ENCODE measurements around the gene CATSPERZ.
A peak's percentile ranks its signal among the peaks of the same experiment; 100 is the strongest.

Gene CATSPERZ, protein sequence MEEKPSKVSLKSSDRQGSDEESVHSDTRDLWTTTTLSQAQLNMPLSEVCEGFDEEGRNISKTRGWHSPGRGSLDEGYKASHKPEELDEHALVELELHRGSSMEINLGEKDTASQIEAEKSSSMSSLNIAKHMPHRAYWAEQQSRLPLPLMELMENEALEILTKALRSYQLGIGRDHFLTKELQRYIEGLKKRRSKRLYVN

DNA sequence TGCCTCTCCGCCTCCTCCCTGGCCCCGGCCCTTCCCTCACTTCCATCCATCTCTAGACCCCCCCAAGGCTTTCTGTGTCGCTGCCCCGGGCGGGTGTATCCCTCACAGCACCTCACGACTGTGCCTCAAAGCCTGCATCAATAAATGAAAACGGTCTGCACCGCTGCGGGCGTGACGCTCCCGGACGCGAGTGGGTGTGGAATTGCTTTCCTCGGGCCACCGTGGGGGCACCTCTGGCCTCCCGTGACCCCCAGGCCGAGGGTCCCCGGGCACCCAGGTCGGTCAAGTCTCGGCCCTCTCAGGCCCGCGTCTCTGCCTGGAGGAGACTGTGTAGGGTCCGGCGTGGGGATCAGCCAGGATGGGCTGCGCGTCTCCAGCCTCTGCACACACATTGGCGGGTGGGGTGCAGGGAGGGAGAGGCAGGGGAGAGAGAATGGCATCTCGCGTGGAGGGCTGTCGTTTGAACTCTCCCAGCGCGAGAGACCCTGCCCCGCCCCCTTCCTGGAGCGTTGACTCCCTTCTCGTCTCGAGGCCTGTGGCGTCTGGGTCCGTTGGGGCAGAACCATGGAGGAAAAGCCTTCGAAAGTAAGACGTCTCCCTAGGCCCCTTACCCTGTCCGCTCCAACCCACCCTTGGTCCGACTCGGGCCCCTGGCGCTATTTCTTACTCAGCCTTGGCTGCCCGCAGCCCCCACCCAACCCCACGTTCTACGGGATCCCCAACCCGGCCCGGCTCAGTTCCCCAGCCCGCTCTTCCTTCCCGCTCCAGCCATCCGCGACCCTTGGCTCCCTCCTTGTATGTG lies at the start of gene CATSPERZ:
TSS of gene CATSPERZ (plus strand) at position 512 of the 802 bp plus-strand sequence. CDS start at position 565, 53 bp downstream.
- DNase-seq: no peak

DNA sequence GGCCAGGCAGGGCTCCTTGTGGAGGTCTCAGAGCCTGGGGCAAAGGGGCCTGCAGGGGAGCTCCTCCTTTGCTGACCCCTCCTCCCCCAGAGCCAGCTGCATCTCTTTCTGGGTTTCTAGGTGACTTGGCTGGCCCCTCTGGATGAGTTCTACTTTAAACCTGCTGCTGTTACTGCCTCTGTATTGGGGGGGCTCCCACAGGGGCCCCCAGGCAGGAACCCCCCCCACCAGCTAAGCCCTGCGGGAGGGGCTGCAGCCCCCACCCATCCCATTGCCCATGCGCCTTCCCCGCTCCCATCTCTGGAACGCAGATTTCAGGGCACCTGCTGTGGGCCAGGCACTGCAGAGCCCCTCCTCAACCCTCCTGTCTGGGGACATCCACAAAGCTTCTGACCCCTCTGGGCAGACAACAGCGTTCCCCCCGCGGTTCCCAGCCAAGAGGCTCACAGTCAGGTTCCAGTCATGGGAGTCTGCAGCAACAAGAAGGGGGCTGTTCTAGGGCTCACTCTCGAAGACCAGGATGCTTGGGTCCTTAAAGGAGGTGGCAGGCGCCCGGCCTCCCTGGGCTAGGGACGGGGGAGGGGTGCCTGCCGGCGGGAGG lies 49.6 kb upstream of the CATSPERZ start:
- no peak for DNase-seq

DNA sequence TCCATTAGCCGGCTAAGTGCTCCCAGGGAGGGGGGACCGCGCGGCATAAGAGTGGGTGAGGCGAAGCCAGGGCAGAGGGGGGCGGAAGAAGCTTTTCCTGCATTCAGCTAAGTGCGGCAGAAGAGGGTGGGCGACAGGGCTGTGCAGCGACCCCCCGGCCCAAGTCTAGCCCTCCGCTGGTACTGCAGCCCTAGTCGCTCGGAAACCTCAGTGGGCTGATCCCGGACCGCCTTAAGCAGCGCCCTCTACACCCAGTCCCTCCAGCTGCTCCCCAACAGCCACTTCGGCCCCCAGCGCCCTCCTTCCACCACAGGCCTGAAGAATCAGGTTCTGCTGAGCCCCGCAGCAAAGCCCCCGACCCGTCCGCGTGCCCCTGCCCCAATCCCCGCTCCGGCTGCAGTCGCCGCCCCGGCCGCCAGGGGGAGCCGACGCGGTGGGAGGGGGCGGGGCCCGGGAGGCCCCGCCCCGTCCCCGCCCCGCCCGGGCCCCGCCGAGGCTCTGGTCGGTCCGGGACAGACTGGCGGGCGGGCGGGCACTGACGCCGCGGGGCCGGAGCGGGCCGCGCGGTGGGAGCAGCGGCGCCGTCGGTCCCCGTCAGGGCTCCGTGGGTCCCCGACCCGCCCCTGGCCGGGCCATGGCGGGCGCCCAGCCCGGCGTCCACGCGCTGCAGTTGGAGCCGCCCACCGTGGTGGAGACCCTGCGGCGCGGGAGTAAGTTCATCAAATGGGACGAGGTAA lies 49.0 kb upstream of the CATSPERZ start, which contains the start of gene PLCB3:
TSS of gene PLCB3 (plus strand) at position 515 of the 737 bp plus-strand sequence. CDS start at position 635, 120 bp downstream.
- peak; percentile 57 to 68 for DNase-seq

DNA sequence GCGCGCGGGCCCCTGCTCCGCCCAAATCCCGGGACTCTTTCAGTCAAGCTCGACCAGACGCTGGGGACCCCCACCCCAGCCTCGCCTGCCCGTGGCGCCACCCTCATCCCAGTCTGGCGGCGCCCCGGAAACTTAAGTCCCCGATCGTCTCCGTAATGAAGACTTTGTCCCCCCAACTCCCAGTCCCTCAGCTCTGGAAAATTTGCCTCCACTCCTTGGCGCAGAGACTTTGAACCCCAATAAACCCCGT lies 48.5 kb upstream of the CATSPERZ start:
- no peak for DNase-seq

DNA sequence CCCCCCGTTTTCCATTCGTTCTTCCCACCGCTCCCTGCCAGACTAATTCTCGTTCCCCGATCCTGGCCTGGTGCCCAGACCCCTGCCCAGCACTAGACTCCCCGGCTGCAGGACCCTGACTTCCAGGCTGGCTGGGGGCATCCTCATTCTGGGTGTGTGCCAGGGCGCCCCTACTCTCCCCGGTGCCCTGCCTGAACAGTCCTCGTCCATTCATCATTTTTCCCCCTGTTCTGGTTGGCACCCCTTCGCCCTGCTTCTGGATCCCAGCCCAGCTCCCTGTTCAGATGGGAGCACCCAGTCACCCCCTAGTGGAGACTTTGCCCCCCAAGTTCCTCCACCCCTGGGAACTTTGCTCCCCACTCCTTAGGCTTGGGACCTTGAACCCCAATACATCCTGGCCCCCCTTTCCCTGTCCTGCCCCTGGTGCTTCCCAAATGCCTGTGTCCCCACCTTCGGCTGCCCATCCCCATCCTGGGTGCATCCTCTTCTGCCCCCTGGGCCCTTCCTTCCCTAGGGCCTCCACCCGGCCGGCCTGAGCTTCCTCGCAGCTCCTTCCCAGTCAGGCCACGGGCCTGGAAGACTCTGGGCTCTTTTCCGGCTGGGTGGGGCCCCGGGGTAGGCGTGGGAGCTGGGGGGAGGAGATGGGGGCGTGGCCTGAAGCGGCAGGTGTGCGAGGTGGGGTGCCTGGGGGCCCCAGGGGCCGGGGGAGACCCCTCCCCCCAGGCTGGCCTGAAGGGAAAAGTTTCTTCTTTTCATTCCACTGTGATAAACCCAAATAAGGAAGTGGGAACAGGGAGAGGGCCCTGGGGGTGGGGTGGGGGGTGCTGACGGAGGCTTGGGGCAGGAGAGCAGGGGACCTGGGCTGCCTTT lies 47.9 kb upstream of the CATSPERZ start:
- DNase-seq: peak in 1 of 2 donors; percentile 19

DNA sequence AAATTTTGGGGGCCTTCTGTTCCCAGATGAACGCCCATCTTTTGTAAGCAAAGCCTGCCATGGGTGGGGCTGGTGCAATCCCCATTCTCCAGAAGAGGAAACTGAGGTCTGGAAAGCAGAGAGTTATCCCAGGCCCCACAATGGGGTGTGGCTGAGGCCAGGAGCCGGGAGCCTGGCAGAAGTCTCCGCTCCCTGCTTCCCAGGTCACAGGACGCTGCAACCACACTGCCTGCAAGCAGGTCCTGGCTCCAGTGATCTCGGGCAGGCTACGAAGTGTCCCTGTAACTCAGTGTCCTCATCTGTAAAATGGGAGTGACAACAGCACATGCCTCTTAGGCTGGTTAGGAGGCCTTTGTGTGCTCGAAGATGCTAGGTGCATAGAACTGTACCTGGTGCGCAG lies 47.1 kb upstream of the CATSPERZ start:
- DNase-seq: no peak

DNA sequence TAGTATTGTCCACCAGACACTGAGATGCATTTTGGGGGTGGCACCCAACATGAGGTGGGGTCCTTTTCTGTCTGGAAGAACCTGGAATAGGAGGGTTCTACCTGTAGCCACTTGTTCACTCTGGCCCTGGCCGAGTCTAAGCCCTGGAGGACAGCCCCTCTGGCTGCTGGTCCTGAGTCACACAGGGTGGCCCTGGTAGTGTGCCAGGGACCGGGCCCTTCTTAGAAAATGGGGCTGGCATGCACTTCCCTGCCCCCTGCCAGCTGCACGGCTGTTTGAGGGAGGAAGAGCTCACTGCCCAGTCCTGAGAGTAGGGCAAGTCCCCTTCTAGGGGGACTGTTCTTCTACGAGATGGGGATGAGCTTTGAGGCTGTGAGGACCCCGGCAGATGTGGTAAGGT lies 46.7 kb upstream of the CATSPERZ start:
- DNase-seq: no peak

DNA sequence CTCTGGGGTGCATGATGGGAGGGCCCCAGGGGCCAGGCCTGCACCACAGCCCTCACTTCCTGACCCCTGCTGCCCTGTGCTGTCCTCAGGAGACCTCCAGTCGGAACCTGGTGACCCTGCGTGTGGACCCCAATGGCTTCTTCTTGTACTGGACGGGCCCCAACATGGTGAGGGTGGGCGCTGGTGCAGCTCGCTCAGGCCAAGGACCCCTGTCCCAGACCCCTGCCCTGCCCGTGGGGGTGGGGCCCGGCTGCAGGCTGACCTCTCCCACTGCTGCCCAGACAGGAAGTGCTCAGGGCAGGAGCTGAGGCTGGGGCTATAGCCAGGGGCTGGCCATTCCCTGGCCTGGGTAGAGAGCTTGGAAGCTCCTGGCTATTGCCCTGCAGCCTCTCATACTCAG lies 45.8 kb upstream of the CATSPERZ start:
- DNase-seq: no peak

DNA sequence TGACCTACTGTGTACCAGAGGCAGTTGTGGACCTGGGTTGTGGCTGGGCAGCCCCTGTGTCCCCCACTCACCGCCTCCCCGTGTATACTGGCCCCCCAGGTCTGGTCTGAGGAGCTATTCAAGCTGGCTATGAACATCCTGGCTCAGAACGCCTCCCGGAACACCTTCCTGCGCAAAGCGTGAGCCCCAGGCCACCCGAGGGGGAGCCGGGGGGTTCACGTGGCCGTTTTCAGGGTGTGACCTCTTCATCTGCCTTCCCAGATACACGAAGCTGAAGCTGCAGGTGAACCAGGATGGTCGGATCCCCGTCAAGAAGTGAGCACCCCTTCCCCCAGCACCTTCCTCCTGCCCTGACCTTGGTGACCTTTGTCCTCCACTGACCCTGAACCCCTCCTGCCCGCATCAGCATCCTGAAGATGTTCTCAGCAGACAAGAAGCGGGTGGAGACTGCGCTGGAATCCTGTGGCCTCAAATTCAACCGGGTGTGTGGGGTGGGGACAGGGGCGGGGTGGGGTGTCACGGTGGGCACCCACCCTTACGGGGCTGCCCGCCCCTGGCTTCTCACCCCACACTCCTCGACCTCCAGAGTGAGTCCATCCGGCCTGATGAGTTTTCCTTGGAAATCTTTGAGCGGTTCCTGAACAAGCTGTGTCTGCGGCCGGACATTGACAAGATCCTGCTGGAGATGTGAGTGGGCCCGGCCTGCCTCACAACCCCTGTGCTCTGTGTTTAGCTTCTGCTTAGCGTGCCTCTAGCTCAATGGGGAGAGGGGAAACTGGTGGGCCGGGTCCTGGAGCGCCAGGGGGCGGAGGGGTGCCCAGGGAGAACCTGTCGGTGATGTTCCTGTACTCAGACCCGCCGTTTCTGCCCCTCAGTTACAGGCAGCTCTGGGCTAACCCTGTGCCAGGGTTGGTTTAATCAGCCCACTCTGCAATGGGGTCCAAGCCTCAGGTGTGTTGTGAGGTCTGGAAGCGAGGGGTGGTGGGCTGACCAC lies 44.7 kb upstream of the CATSPERZ start:
- no peak for DNase-seq

DNA sequence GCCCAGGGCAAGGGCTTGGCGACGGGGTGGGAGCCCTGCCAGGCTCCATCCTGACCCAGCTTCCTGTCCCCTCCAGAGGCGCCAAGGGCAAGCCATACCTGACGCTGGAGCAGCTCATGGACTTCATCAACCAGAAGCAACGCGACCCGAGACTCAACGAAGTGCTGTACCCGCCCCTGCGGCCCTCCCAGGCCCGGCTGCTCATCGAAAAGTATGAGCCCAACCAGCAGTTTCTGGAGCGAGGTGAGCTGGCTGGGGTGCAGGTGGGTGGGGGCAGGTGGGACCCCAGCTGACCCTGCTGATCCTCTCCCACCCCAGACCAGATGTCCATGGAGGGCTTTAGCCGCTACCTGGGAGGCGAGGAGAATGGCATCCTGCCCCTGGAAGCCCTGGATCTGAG lies 43.9 kb upstream of the CATSPERZ start:
- DNase-seq: no peak

DNA sequence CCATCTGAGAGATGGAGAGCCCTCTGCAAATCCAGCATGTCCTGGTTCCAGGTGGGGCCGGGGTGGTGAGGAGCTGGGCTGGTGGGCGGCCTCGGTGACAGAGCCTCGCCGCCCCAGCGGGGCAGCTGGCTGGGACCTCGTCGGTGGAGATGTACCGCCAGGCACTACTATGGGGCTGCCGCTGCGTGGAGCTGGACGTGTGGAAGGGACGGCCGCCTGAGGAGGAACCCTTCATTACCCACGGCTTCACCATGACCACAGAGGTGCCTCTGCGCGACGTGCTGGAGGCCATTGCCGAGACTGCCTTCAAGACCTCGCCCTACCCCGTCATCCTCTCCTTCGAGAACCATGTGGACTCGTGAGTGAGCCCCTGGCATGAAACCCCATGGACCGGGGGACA lies 41.8 kb upstream of the CATSPERZ start:
- no peak for DNase-seq

DNA sequence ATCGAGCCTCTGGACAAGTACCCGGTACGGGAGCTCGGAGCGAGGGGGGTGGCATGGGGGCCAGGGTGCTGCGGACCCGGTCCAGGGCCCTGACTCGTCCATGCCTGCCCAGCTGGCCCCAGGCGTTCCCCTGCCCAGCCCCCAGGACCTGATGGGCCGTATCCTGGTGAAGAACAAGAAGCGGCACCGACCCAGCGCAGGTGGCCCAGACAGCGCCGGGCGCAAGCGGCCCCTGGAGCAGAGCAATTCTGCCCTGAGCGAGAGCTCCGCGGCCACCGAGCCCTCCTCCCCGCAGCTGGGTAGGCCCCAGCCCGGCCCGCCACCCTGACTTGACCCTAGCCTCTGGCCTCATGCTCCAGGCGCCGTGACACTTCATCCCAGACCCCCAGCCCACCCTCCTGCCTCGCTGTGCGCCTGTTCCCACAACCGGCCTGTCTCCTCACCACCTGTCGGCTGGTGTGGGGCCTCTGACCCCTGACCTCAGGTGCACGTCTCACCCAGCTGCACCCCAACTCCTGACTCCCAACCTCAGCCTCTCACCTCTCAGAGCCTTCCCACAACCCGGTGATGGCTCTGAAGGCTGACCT lies 41.1 kb upstream of the CATSPERZ start:
- DNase-seq: no peak

DNA sequence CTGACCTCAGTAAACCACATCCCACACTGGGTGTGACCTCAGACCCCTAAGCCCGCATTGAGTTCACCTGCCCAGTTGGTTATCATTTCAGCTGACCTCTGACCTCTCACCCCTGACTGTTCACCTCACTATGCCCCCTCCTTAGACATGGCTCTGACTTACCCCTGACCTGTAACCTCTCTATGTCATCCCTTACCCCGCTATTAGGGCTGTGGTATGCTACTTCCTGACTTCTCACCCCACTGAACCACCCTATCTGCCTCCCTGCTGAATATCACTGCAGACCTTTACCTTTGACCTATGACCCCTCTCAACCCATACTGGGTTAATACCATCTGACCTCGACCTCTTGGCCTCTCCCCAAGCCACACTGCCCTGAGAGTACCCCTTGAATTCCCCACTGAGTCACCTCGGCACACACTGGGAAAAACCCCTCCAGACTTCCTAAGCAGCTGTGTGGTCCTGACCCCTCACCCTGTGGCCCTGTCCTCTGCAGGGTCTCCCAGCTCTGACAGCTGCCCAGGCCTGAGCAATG lies 40.6 kb upstream of the CATSPERZ start:
- no peak for DNase-seq

DNA sequence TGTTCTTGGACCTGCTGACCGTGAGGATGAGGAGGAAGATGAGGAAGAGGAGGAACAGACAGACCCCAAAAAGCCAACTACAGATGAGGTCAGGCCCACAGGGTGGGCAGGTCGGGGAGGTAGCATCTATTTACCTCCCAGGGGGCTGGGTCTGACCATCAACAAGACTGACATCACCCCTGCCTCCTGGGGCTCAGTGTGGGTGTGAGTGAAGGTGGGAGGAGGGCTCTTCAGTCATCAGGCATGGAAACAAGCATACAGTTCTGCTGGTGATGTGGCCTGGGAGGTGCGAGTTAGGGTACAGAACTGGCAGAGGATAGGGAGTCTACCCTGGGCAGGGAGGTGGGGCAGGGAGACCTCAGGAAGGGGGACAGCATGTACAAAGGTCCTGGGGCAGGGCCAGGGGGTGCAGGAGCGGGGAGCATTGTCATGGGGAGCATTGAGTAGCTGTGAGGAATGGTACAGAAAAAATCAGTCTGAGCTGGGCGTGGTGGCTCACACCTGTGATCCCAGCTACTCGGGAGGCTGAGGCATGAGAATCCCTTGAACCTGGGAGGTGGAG lies 39.9 kb upstream of the CATSPERZ start:
- no peak for DNase-seq

DNA sequence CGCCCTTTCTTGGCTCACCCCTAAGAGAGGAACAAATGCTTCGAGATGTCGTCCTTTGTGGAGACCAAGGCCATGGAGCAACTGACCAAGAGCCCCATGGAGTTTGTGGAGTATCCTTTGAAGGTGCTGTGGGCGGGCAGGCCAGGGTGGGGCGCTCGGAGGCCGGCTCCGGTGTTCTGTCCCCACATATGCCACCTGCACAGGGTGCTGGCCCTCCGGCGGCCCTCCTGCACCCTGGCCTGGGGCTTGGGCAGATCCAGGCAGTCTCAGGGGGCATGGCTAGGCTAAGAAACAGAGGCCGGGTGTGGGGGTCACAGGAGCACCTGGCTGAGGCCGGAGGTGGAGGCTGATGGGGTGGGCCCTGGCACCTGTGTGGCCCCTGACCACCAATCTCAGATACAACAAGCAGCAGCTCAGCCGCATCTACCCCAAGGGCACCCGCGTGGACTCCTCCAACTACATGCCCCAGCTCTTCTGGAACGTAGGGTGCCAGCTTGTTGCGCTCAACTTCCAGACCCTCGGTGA lies 38.5 kb upstream of the CATSPERZ start:
- no peak for DNase-seq

DNA sequence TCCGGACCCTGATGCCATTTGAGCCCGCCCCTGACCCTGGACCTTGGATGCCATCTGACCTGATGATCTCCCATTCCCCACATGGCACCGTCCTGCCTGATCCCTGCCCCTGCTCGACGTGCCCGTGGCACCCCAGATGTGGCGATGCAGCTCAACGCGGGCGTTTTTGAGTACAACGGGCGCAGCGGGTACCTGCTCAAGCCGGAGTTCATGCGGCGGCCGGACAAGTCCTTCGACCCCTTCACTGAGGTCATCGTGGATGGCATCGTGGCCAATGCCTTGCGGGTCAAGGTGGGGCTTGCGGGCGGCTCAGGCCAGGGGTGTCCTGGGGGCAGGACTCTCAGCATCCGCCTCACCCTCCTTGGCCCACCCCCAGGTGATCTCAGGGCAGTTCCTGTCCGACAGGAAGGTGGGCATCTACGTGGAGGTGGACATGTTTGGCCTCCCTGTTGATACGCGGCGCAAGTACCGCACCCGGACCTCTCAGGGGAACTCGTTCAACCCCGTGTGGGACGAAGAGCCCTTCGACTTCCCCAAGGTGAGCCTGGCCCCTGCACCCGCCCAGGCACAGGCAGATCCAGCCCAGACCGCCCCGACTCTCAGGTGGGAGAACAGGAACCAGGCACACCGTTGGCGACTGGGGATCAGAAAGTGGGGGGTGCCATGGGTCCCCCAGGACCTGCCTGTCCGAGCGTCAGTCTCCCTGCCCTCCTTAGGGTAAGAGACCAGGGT lies 37.7 kb upstream of the CATSPERZ start:
- no peak for DNase-seq

DNA sequence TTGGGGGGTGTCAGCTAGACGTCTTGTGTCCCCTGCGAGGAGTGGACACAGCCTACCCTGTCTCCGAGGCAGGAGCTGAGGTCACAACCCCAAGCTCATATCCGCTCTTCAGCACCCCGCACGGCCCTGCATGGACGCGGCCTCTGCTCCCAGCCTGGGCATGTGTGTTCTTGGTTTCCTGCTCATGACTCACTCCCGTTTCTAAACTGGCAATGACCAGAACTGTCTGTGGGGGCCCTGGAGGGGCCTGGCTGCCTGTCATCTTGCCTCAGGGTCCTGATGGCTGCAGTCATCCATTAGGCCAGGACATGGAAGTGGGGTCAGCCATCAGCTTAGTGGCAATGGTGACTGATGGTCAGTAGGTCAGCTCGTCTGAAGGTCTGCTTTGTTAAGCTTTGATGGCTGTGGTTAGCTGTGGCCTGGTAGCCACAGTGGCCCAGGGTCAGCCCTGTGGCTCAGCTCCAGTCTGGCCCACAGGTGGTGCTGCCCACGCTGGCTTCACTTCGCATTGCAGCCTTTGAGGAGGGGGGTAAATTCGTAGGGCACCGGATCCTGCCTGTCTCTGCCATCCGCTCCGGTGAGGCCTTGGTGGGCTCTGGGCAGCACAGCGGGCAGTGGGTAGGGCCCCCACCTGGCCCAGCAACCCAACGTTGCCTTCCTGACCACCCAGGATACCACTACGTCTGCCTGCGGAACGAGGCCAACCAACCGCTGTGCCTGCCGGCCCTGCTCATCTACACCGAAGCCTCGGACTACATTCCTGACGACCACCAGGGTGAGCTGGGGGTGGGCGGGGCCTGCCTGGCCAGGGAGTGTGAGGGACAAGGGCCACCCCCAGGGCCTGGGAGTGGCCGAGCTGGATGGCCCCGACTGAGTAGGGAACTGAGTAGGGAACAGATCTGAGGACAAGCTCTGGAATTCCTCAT lies 36.9 kb upstream of the CATSPERZ start:
- no peak for DNase-seq

DNA sequence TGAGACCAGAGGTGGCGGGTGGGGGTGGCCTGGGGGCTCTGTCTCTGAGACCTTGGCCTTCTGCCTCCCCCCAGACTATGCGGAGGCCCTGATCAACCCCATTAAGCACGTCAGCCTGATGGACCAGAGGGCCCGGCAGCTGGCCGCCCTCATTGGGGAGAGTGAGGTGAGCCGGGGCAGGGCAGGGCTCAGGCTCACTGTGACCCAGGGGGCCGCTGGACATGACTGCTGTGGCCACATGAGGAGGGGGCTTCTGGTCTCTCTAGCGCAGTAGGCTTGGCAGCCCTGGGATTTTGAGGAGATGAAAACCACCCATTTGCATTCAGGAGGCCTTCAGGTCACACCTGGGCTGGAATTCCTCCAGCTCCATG lies 36.2 kb upstream of the CATSPERZ start:
- no peak for DNase-seq

Data from CD4-positive, alpha-beta T cell treated with Interleukin-4 for 1 hour (primary cell).